DLD1 (cell line): ENCODE measurements around the gene PCCA.
"Not testable (repeated sequence)": the region's sequence is repeated elsewhere in the genome, so short reads cannot be mapped to it uniquely, and the experiment has no call there.

Experiments
- in situ Hi-C: cut with HindIII; loops from 2 replicates; pipeline ENCODE4 v1.10.0; 2017; ENCODE audit warnings: low sequenced_read_pairs

Gene PCCA

GRCh38 chr13:100230769-100231149 is 141.9 kb downstream of the PCCA start:
- in situ Hi-C loops = no loop called here

GRCh38 chr13:100231176-100231575 is 142.3 kb downstream of the PCCA start:
- in situ Hi-C loops = no loop called here

- in situ Hi-C loops = no loop called here
Measured at GRCh38 chr13:100234006-100234405, 145.1 kb downstream of the PCCA start.

GRCh38 chr13:100234524-100235136 is 145.7 kb downstream of the PCCA start:
- in situ Hi-C loops = no loop called here

GRCh38 chr13:100235311-100235901 is 146.5 kb downstream of the PCCA start:
- in situ Hi-C loops = no loop called here

- in situ Hi-C loops = no loop called here
Measured at GRCh38 chr13:100240109-100240779, 151.4 kb downstream of the PCCA start.

GRCh38 chr13:100244431-100244830 is 155.5 kb downstream of the PCCA start:
- in situ Hi-C loops = no loop called here

GRCh38 chr13:100245104-100245503 is 156.2 kb downstream of the PCCA start:
- in situ Hi-C loops = no loop called here

GRCh38 chr13:100247937-100248336 is 159.0 kb downstream of the PCCA start:
- in situ Hi-C loops = no loop called here

GRCh38 chr13:100254002-100254401 is 165.1 kb downstream of the PCCA start:
- in situ Hi-C loops = no loop called here

GRCh38 chr13:100262404-100262803 is 173.5 kb downstream of the PCCA start:
- in situ Hi-C loops = no loop called here

- in situ Hi-C loops = no loop called here
Measured at GRCh38 chr13:100266026-100266425, 177.1 kb downstream of the PCCA start.

GRCh38 chr13:100269837-100270236 is 180.9 kb downstream of the PCCA start:
- in situ Hi-C loops = no loop called here

GRCh38 chr13:100273138-100273537 is 184.2 kb downstream of the PCCA start:
- in situ Hi-C loops = no loop called here

GRCh38 chr13:100273552-100273951 is 184.7 kb downstream of the PCCA start:
- in situ Hi-C loops = no loop called here

GRCh38 chr13:100274942-100275506 is 186.1 kb downstream of the PCCA start:
- in situ Hi-C loops = no loop called here

GRCh38 chr13:100275746-100276145 is 186.9 kb downstream of the PCCA start:
- in situ Hi-C loops = no loop called here

- in situ Hi-C loops = no loop called here
Measured at GRCh38 chr13:100280681-100281080, 191.8 kb downstream of the PCCA start.

GRCh38 chr13:100282306-100282705 is 193.4 kb downstream of the PCCA start:
- in situ Hi-C loops = not testable (repeated sequence)

- in situ Hi-C loops = no loop called here
Measured at GRCh38 chr13:100290165-100290801, 201.4 kb downstream of the PCCA start.

- in situ Hi-C loops = no loop called here
Measured at GRCh38 chr13:100291624-100292023, 202.7 kb downstream of the PCCA start.

- in situ Hi-C loops = no loop called here
Measured at GRCh38 chr13:100297413-100297812, 208.5 kb downstream of the PCCA start.
